ENCODE measurements around the gene EVI2A.

The EVI2A gene

DNA sequence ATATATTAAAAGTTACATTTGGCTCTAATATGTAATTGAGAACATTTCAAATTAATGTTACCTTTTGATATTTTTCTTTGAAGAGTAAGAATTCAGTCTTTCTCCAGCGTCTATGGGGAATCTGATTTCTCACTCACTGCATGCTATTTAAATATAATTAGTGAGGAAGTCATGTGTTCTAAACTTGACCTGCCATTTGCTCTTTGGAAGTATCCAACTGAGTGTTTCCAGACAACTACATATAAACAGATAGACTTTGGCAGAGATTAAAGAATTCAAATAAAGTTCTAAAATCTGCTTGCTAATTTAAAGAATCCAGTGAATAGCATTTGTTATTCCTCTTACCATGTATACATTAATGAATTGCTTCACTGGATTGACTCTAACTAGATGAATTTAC, 47.9 kb downstream of the EVI2A start:
- DNase-seq (ENCODE audit: low spot score), result no peak

DNA sequence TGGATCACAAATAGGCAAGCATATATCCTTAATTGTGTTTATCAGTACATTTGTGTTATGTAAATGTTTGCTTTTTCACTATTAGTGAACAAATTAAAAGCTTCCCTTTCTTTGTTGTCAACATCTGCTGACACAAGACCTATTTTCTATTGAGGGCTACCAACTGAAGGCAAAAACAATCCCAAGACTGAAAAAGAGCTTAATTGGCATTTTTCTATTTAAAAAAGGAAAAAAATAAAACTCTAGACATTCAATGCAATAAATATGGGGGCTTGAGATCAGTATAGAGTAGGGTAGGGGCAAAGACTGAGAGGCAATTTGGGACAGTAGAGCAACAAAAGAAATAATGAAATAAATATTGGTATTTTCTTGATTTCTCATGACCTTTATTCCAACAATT, 48.6 kb downstream of the EVI2A start:
- no peak for DNase-seq (ENCODE audit: low spot score)

DNA sequence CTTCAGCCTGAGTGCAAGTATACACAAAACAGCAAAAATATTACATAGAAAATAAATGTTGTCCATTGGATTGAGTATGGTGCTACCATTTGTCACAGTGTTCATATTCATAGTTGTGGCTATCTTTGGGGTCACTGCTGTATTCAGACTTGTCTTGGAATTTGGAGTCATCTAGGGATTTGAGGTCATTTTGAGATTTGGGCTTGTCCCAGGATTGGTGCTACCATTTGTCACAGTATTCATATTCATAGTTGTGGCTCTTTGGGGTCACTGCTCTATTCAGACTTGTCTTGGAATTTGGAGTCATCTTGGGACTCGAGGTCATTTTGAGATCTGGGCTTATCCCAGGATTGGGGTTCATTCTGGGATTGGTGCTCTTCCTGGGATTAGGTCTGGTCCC, 49.2 kb downstream of the EVI2A start:
- no peak for DNase-seq (ENCODE audit: low spot score)

DNA sequence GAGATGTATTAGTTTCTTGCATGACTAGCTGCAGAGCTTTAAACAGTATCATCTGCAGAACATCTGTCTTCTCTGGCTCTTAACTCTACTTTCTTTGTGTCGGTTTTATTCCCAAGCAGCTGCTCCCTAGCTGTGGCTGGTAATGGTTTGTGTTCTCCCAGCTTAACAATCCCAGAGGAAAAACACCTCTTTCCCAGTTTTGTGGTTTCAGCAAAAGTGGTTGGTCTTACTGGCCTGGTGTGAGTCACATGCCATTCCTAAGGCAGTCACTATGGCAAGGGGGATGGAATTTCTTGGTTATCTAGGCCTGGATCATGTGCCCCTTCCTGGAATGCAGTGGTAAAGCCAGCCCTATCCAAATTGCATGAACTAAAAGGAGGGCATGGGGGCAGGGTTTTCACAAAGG, 51.8 kb downstream of the EVI2A start:
- no peak for DNase-seq (ENCODE audit: low spot score)

DNA sequence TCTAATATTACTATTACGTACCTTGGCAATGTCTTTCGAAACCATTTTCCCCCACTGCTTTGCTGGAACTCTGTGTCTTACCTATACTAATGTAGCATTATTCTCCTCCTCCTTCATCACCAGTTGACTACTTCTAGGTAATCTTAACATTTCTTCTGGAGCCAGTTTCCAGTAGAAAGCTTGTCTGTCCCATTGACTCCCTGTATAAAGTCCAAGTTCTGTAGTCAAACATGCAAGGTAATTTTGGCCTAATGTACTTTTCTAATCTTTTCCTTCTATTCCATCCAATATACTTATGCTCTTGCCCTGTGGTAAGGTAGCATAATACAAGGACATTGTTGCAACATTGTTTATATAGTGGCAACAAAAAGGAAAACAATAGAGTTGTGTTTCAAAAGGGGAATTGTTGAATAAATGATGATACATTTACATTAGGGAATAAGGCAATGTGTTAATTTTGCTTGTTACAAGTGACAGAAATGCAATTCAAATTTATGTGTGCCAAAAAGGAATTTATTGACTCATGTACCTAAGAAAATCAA, 52.3 kb downstream of the EVI2A start:
- DNase-seq (ENCODE audit: low spot score), result no peak
